ENCODE data around the gene C10orf143. TPM values are rescaled to one million over a fixed set of nuclear protein-coding genes. Genes with fewer than 3 reads are reported as not detected.
A peak's percentile ranks its signal among the peaks of the same experiment; 100 is the strongest.

The C10orf143 gene
- total RNA-seq, 2 experiments from 2014 or later, result 4.4 to 4.7 TPM

- CTCF ChIA-PET, result interaction anchor here (0.9 to 1.4 kb wide), 2 partner anchors 91 to 109 kb away, joined by 3 to 4 read pairs; no protein-coding TSS in a partner anchor
- H3K36me3 Mint-ChIP-seq (ENCODE audit: low read depth), result no peaks in the 10 kb centered on the region
- H3K9me3 Mint-ChIP-seq (ENCODE audit: insufficient read depth), result no peaks in the 10 kb centered on the region
- H3K4me3 Mint-ChIP-seq, result no peak overlapping the region
- no peak for ATAC-seq
- no peaks in the 10 kb centered on the region for H3K27me3 Mint-ChIP-seq (ENCODE audit: low read depth)
- H3K27ac Mint-ChIP-seq, result no peak overlapping the region
- peak; percentile 14 for DNase-seq
- POLR2A ChIA-PET, result no interaction called here
- peaks cover 7% of the 10 kb centered on the region for H3K4me1 Mint-ChIP-seq (ENCODE audit: low read depth)
Observed at GRCh38 chr10:130018730-130019185, 91.9 kb downstream of the C10orf143 start.

DNA sequence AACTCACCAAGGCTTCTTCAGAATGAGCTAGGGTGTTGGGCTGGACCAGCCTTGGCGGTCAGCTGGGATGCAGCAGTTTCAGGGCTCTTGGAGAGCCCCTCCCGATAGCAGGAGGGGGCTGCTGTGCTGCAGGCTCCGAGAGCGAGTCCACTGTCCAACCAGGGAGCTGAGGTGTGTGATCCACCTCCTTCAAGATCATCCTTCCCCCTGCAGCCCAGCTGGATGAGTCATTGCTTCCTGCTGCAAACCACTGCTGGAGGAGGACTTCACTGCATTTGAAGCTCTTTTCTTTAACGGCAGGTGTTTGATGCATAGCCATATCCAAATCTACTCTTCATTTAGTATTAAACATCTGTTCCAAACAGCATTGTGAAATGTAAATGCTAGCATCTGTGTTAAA is 92.4 kb downstream of the C10orf143 start:
- Mint-ChIP-seq H3K27me3 (ENCODE audit: low read depth) (no peaks in the 10 kb centered on the region), H3K4me3 (no peak overlapping the region), H3K36me3 (ENCODE audit: low read depth) (no peaks in the 10 kb centered on the region), H3K27ac (no peak overlapping the region), H3K9me3 (ENCODE audit: insufficient read depth) (no peaks in the 10 kb centered on the region), H3K4me1 (ENCODE audit: low read depth) (peaks cover 7% of the 10 kb centered on the region)
- ChIA-PET POLR2A (no interaction called here), CTCF (interaction anchor here (0.9 to 1.4 kb wide), 2 partner anchors 92 to 109 kb away, joined by 3 to 4 read pairs; no protein-coding TSS in a partner anchor)
- ATAC-seq, result peak; percentile 57
- peak; percentile 38 for DNase-seq

DNA sequence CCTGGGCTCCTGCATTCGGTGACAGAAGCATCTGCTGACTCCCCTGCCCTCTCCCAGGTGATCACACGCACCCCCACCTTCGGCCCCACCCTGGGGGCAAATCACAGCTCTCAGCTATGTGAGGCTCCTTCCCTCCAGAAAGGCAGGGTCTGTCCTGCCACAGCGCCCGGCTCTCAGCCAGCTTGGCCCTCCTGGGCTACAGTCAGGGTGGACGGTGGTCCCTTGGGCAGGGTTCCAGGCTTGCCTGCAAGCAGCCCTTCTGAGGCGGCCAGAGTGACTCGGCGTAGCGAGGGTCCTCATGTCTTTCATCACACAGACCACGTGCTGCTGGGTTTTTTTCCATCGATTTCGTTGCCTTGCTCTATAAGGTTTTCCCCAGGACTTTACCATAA is 93.0 kb downstream of the C10orf143 start:
- no peaks in the 10 kb centered on the region for H3K27me3 Mint-ChIP-seq (ENCODE audit: low read depth)
- ATAC-seq (no peak), DNase-seq (peak; percentile 5)
- no peak overlapping the region for H3K4me3 Mint-ChIP-seq
- ChIA-PET CTCF (no interaction called here), POLR2A (no interaction called here)
- H3K27ac Mint-ChIP-seq, result no peak overlapping the region
- no peaks in the 10 kb centered on the region for H3K36me3 Mint-ChIP-seq (ENCODE audit: low read depth)
- no peaks in the 10 kb centered on the region for H3K9me3 Mint-ChIP-seq (ENCODE audit: insufficient read depth)
- H3K4me1 Mint-ChIP-seq (ENCODE audit: low read depth), result peaks cover 7% of the 10 kb centered on the region

DNA sequence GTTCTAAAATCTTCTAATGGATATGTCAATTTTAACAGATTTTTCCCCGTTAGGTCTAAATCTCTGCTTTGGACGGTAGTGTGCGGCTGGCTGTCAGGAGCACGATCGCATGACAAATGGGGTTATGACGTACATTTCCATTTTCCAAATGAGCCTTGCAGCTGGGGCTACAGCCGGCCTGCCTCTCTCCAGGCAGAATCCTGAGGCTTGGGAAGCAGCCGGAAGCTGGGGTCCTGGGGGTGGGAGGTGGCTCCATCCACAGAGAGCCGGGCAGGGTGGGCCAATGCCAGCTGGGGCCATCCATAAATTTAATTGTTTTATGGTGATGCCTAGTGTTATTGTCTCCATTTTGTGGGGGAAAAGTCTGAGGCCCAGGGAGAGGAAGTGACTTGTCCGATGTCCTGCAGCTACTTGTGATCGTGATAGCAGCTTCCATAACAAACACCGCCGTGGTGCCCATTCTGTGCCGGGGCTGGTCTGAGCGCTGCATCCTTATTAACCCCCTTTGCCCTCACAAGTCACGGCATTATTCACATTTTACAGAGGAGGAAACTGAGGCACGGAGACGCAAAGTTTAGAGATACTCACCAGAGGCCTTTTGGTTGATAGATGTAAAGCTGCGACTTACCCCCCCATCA is 93.5 kb downstream of the C10orf143 start:
- no peak overlapping the region for H3K4me3 Mint-ChIP-seq
- H3K36me3 Mint-ChIP-seq (ENCODE audit: low read depth), result no peaks in the 10 kb centered on the region
- no peaks in the 10 kb centered on the region for H3K27me3 Mint-ChIP-seq (ENCODE audit: low read depth)
- ChIA-PET CTCF (no interaction called here), POLR2A (no interaction called here)
- no peak overlapping the region for H3K27ac Mint-ChIP-seq
- peaks cover 7% of the 10 kb centered on the region for H3K4me1 Mint-ChIP-seq (ENCODE audit: low read depth)
- ATAC-seq (no peak), DNase-seq (peak; percentile 9)
- no peaks in the 10 kb centered on the region for H3K9me3 Mint-ChIP-seq (ENCODE audit: insufficient read depth)

- DNase-seq (no peak), ATAC-seq (no peak)
- H3K4me1 Mint-ChIP-seq (ENCODE audit: low read depth), result peaks cover 7% of the 10 kb centered on the region
- no peaks in the 10 kb centered on the region for H3K9me3 Mint-ChIP-seq (ENCODE audit: insufficient read depth)
- H3K36me3 Mint-ChIP-seq (ENCODE audit: low read depth), result no peaks in the 10 kb centered on the region
- CTCF ChIA-PET, result no interaction called here
- H3K27me3 Mint-ChIP-seq (ENCODE audit: low read depth), result no peaks in the 10 kb centered on the region
- POLR2A ChIA-PET, result no interaction called here
- no peak overlapping the region for H3K27ac Mint-ChIP-seq
- no peak overlapping the region for H3K4me3 Mint-ChIP-seq
Observed at GRCh38 chr10:130016095-130016494, 94.5 kb downstream of the C10orf143 start.

GRCh38 chr10:130015075-130015695 is 95.4 kb downstream of the C10orf143 start:
- CTCF ChIA-PET, result no interaction called here
- no peak for ATAC-seq
- POLR2A ChIA-PET, result no interaction called here

GRCh38 chr10:130014263-130015074 is 96.2 kb downstream of the C10orf143 start:
- CTCF ChIA-PET, result no interaction called here
- H3K36me3 Mint-ChIP-seq (ENCODE audit: low read depth), result no peaks in the 10 kb centered on the region
- no peaks in the 10 kb centered on the region for H3K27me3 Mint-ChIP-seq (ENCODE audit: low read depth)
- POLR2A ChIA-PET, result no interaction called here
- no peak for DNase-seq
- H3K4me3 Mint-ChIP-seq, result no peak overlapping the region
- ATAC-seq, result no peak
- no peaks in the 10 kb centered on the region for H3K9me3 Mint-ChIP-seq (ENCODE audit: insufficient read depth)
- H3K4me1 Mint-ChIP-seq (ENCODE audit: low read depth), result peaks cover 7% of the 10 kb centered on the region
- H3K27ac Mint-ChIP-seq, result no peak overlapping the region

More at GRCh38 chr10:130015075-130015695, 95.4 kb downstream of the C10orf143 start:
- no peak for DNase-seq
- Mint-ChIP-seq H3K36me3 (ENCODE audit: low read depth) (no peaks in the 10 kb centered on the region), H3K4me3 (no peak overlapping the region), H3K27ac (no peak overlapping the region), H3K27me3 (ENCODE audit: low read depth) (no peaks in the 10 kb centered on the region), H3K4me1 (ENCODE audit: low read depth) (peaks cover 7% of the 10 kb centered on the region), H3K9me3 (ENCODE audit: insufficient read depth) (no peaks in the 10 kb centered on the region)

Other genes with a start within 250 kb of the C10orf143 start
- not detected for gene EBF3, start 146.6 kb downstream of the C10orf143 start, total RNA-seq
- 10 to 100 TPM; 79.4 to 80.6 TPM for gene GLRX3, start 25.6 kb upstream of the C10orf143 start, total RNA-seq